ENCODE data around the gene THRB.

- TF ChIP-seq CTCF (conservative IDR thresholded peaks at IDR 0.05) (no peak), EZH2 (IDR thresholded peaks at IDR 0.05; ENCODE audit: low read depth) (no peak)
These were observed 193.7 kb downstream of the THRB start for GRCh38 chr3:24300949-24301348.
